Keratinocyte (primary cell): Measurements from ENCODE around the gene SETBP1. TPM values are rescaled to one million over a fixed set of nuclear protein-coding genes. Genes with fewer than 3 reads are reported as not detected.

Experiments
- DNase-seq: peaks from one replicate; pipeline ENCODE4 v3.0.0-alpha.2; 2011; ENCODE audit warnings: low read depth, missing footprints, low spot score
- FAIRE-seq: peaks from 2 replicates; lab custom pipeline; 2011; peaks lifted over from hg19 to GRCh38; lab: Jason Lieb, UNC
- H2AFZ ChIP-seq: 2 replicates; pipeline ENCODE4 v1.6.0; 2012; ENCODE audit warnings: low read length, control low read depth, inconsistent platforms; ENCODE audit not compliant: control insufficient read depth
- H3K27ac ChIP-seq: 2 replicates; pipeline ENCODE4 v1.5.1; 2011; ENCODE audit warnings: low read length; ENCODE audit not compliant: control insufficient read depth, insufficient read depth
- H3K27me3 ChIP-seq: 3 replicates; pipeline ENCODE4 v1.6.0; 2011; ENCODE audit warnings: low read length; ENCODE audit not compliant: control insufficient read depth, insufficient read depth; ENCODE audit errors: extremely low read depth
- H3K36me3 ChIP-seq, 2 experiments: 2 replicates in 1 of 2; 3 replicates in 1 of 2; pipeline ENCODE4 v1.5.1; 2011; ENCODE audit warnings: low read length in 2 of 2, mild to moderate bottlenecking in 1 of 2; ENCODE audit not compliant: control insufficient read depth in 2 of 2, insufficient read depth in 2 of 2; ENCODE audit errors: extremely low read depth in 1 of 2
- H3K4me1 ChIP-seq: 3 replicates; pipeline ENCODE4 v1.5.1; 2011; ENCODE audit warnings: low read length; ENCODE audit not compliant: control insufficient read depth, insufficient read depth; ENCODE audit errors: extremely low read depth
- H3K4me2 ChIP-seq: 3 replicates; pipeline ENCODE4 v1.6.0; 2011; ENCODE audit warnings: low read depth, low read length; ENCODE audit not compliant: control insufficient read depth, insufficient read depth; ENCODE audit errors: extremely low read depth
- H3K4me3 ChIP-seq, 3 experiments: fragments of 200-600 bp in 1 of 3; sonication (generic) in 1 of 3; 2 replicates in 2 of 3; 3 replicates in 1 of 3; pipeline ENCODE4 v1.5.1; 2011 to 2016; ENCODE audit warnings: low read length in 3 of 3, mild to moderate bottlenecking in 3 of 3, control low read depth in 2 of 3, inconsistent platforms in 1 of 3, low read depth in 1 of 3, mixed read lengths in 1 of 3, mixed run types in 1 of 3, moderate library complexity in 1 of 3; ENCODE audit not compliant: control insufficient read depth in 2 of 3, insufficient read depth in 2 of 3; ENCODE audit errors: extremely low read depth in 1 of 3
- H3K79me2 ChIP-seq: 2 replicates; pipeline ENCODE4 v1.6.0; 2012; ENCODE audit warnings: low read length; ENCODE audit not compliant: control insufficient read depth, insufficient read depth
- H3K9ac ChIP-seq: 3 replicates; pipeline ENCODE4 v1.6.0; 2011; ENCODE audit warnings: low read length; ENCODE audit not compliant: control insufficient read depth, insufficient read depth; ENCODE audit errors: extremely low read depth
- H3K9me1 ChIP-seq: 3 replicates; pipeline ENCODE4 v1.6.0; 2011; ENCODE audit warnings: low read length; ENCODE audit not compliant: control insufficient read depth, insufficient read depth; ENCODE audit errors: extremely low read depth
- H3K9me3 ChIP-seq: 2 replicates; pipeline ENCODE4 v1.5.1; 2012; ENCODE audit warnings: low read depth, low read length; ENCODE audit not compliant: control insufficient read depth
- H4K20me1 ChIP-seq: 3 replicates; pipeline ENCODE4 v1.6.0; 2011; ENCODE audit warnings: low read length; ENCODE audit not compliant: control insufficient read depth, insufficient read depth; ENCODE audit errors: extremely low read depth
- CTCF ChIP-seq, 3 experiments: IDR thresholded peaks in 1 of 3; conservative IDR thresholded peaks in 1 of 3; optimal IDR thresholded peaks in 1 of 3; 2 replicates in 2 of 3; 3 replicates in 1 of 3; pipeline versions ENCODE3 to v1.5.1; 2011; ENCODE audit warnings: low read length in 3 of 3, mild to moderate bottlenecking in 3 of 3, moderate library complexity in 2 of 3, control low read depth in 1 of 3, inconsistent platforms in 1 of 3; ENCODE audit not compliant: insufficient read depth in 2 of 3; ENCODE audit errors: extremely low read depth in 1 of 3
- EZH2 ChIP-seq: IDR thresholded peaks from one replicate; pipeline ENCODE4 v1.6.1; 2012; ENCODE audit warnings: inconsistent platforms, mild to moderate bottlenecking, low read length, moderate library complexity
- dilution Hi-C: fragments of 300-500 bp; cut with MboI; formaldehyde crosslinking; loops from one replicate; pipeline ENCODE4 v1.7.0; 2020; ENCODE audit warnings: low sequenced_read_pairs; ENCODE audit not compliant: extremely low pct_ligation_motif_present
- polyA plus RNA-seq, 5 experiments: library from polyadenylated mRNA; depleted of rRNA in 3 of 5; stranded (reverse) in 3 of 5; stranded (forward) in 1 of 5; unstranded in 1 of 5; fragments of >200 nt; gene quantifications; 1 replicate in 1 of 5; 2 replicates in 3 of 5; 3 replicates in 1 of 5; pipeline versions ENCODE4 v1.2.1 to v1.2.3, GENCODE V29; 2011 to 2012; ENCODE audit warnings: missing spikeins in 2 of 5, low read depth in 1 of 5, low replicate concordance in 1 of 5

SETBP1 gene
- polyA plus RNA-seq, 1 donor (not counting 4 experiments of a cell fraction or from before 2014, with no cell fraction given), result 3.3 TPM

- FAIRE-seq, result peak; percentile 51
- no peak overlapping the region for H3K9ac ChIP-seq
- no peak overlapping the region for H3K4me3 ChIP-seq
- no peaks in the 10 kb centered on the region for H4K20me1 ChIP-seq
- dilution Hi-C loops, result no loop called here
- H3K36me3 ChIP-seq, result no peaks in the 10 kb centered on the region
- H3K27ac ChIP-seq, result no peak overlapping the region
- TF ChIP-seq CTCF (optimal IDR thresholded peaks at IDR 0.05 in 1 of 3, IDR thresholded peaks at IDR 0.05 in 1 of 3, conservative IDR thresholded peaks at IDR 0.05 in 1 of 3; ENCODE audit: extremely low read depth in 1 of 3, insufficient read depth in 2 of 3, low read length in 3 of 3) (no peak), EZH2 (no peak)
- no peaks in the 10 kb centered on the region for H3K9me3 ChIP-seq
- H3K4me1 ChIP-seq, result peaks cover 27% of the 10 kb centered on the region
- no peak overlapping the region for H3K4me2 ChIP-seq
- no peaks in the 10 kb centered on the region for H3K27me3 ChIP-seq
- no peak overlapping the region for H2AFZ ChIP-seq
- DNase-seq, result no peak
- H3K79me2 ChIP-seq, result no peaks in the 10 kb centered on the region
- H3K9me1 ChIP-seq, result no peaks in the 10 kb centered on the region
Measured at GRCh38 chr18:44635546-44635945, 45.1 kb upstream of the SETBP1 start.

- TF ChIP-seq EZH2 (no peak), CTCF (optimal IDR thresholded peaks at IDR 0.05 in 1 of 3, IDR thresholded peaks at IDR 0.05 in 1 of 3, conservative IDR thresholded peaks at IDR 0.05 in 1 of 3; ENCODE audit: extremely low read depth in 1 of 3, insufficient read depth in 2 of 3, low read length in 3 of 3) (no peak)
Measured at GRCh38 chr18:44636241-44636640, 44.4 kb upstream of the SETBP1 start.

More at GRCh38 chr18:44636241-44636640, 44.4 kb upstream of the SETBP1 start:
- dilution Hi-C loops, result no loop called here
- Histone ChIP-seq H3K27me3 (no peaks in the 10 kb centered on the region), H3K4me3 (no peak overlapping the region), H3K9ac (no peak overlapping the region), H4K20me1 (no peaks in the 10 kb centered on the region), H2AFZ (no peak overlapping the region), H3K4me2 (no peak overlapping the region), H3K79me2 (no peaks in the 10 kb centered on the region), H3K9me1 (no peaks in the 10 kb centered on the region), H3K4me1 (peaks cover 27% of the 10 kb centered on the region), H3K27ac (no peak overlapping the region), H3K9me3 (no peaks in the 10 kb centered on the region), H3K36me3 (no peaks in the 10 kb centered on the region)
- FAIRE-seq (no peak), DNase-seq (no peak)
